Cardiac septum (tissue), 1 donor: ENCODE measurements around the gene LAMA5. TPM values are rescaled to one million over a fixed set of nuclear protein-coding genes. Genes with fewer than 3 reads are reported as not detected.

ENCODE experiments used
- DNase-seq: peaks from one replicate; pipeline ENCODE4 v3.0.0-alpha.2; 2020; ENCODE audit warnings: low spot score
- intact Hi-C: fragments of 100-400 bp; cut with DNase I; formaldehyde crosslinking; loops from one replicate; pipeline ENCODE4 v1.14.0; 2022
- total RNA-seq: library from RNA; stranded (reverse); fragmentation: NEBNext Ultra II Directional; extraction: Animal tissue kit (Norgen Biotek cat#: 25700); gene quantifications from one replicate; pipeline ENCODE4 v1.2.1, GENCODE V29; 2021
- donor health status: DM: no; HTN: no; CAD: no.

Gene LAMA5
- total RNA-seq, 1 donor from 2014 or later = 101 TPM

GRCh38 chr20:62336775-62337557, 30.1 kb downstream of the LAMA5 start:
- intact Hi-C loops = no loop called here
- DNase-seq = no peak

- intact Hi-C loops = no loop called here
Observed at GRCh38 chr20:62336329-62336728, 30.8 kb downstream of the LAMA5 start.

GRCh38 chr20:62335532-62335931, 31.6 kb downstream of the LAMA5 start:
- intact Hi-C loops = no loop called here
- no peak for DNase-seq

More at GRCh38 chr20:62336329-62336728, 30.8 kb downstream of the LAMA5 start:
- DNase-seq = no peak

- DNase-seq = no peak
- intact Hi-C loops = no loop called here
Observed at GRCh38 chr20:62334881-62335280, 32.2 kb downstream of the LAMA5 start.

- intact Hi-C loops = no loop called here
- no peak for DNase-seq
Observed at GRCh38 chr20:62333820-62334595, 33.1 kb downstream of the LAMA5 start.

GRCh38 chr20:62332989-62333819, 33.9 kb downstream of the LAMA5 start:
- intact Hi-C loops = no loop called here
- no peak for DNase-seq

GRCh38 chr20:62332421-62332820, 34.7 kb downstream of the LAMA5 start:
- DNase-seq = no peak
- intact Hi-C loops = no loop called here

GRCh38 chr20:62331347-62331746, 35.8 kb downstream of the LAMA5 start:
- no peak for DNase-seq
- intact Hi-C loops = no loop called here

GRCh38 chr20:62330576-62331317, 36.4 kb downstream of the LAMA5 start:
- intact Hi-C loops = no loop called here
- DNase-seq = no peak

- intact Hi-C loops = no loop called here
Observed at GRCh38 chr20:62329389-62330377, 37.4 kb downstream of the LAMA5 start.

GRCh38 chr20:62328684-62329388, 38.3 kb downstream of the LAMA5 start:
- intact Hi-C loops = no loop called here
- DNase-seq = no peak

More at GRCh38 chr20:62329389-62330377, 37.4 kb downstream of the LAMA5 start:
- DNase-seq = no peak

GRCh38 chr20:62327726-62328495, 39.2 kb downstream of the LAMA5 start:
- intact Hi-C loops = no loop called here
- no peak for DNase-seq

- no peak for DNase-seq
- intact Hi-C loops = no loop called here
Observed at GRCh38 chr20:62326959-62327725, 40.0 kb downstream of the LAMA5 start.

- intact Hi-C loops = no loop called here
- DNase-seq = no peak
Observed at GRCh38 chr20:62326559-62326958, 40.6 kb downstream of the LAMA5 start.

- intact Hi-C loops = no loop called here
- no peak for DNase-seq
Observed at GRCh38 chr20:62325172-62325905, 41.8 kb downstream of the LAMA5 start.
